Renal cortex interstitium (tissue), 11 donors: ENCODE results near the gene ISG20L2. TPM values are rescaled to one million over a fixed set of nuclear protein-coding genes. Genes with fewer than 3 reads are reported as not detected.

ENCODE experiments used
- DNase-seq, 11 donors: peaks; one replicate each; pipeline ENCODE4 v3.0.0-alpha.2; 2013; ENCODE audit warnings: low read depth in 9 of 11, low spot score in 4 of 11; ENCODE audit errors: extremely low read depth in 1 of 11
- polyA plus RNA-seq, 3 donors: library from polyadenylated mRNA; unstranded; fragments of 120-200 nt; gene quantifications; one replicate each; pipeline ENCODE4 v1.2.1, GENCODE V29; 2013; ENCODE audit not compliant: insufficient read length in 3 of 3

Gene ISG20L2
- polyA plus RNA-seq, 3 donors: 40.0 to 43.6 (median 41.3) TPM

DNA sequence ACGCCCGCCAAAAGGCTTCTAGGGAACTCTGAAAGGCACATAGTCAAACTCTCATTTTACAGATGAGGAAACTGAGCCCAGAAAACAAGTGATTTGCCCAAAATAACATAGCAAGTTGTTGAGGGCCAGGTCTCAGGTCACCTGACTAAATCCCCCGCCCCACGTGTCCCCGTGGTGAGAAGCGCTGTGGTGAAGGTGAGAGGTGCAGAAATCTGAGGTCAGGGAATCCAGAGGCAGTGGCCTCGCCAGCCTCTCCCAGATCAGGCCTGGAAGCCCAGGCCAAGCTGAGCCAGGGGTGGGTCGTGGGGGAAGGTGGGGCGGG is 17.8 kb upstream of the ISG20L2 start:
- DNase-seq: no peak

DNA sequence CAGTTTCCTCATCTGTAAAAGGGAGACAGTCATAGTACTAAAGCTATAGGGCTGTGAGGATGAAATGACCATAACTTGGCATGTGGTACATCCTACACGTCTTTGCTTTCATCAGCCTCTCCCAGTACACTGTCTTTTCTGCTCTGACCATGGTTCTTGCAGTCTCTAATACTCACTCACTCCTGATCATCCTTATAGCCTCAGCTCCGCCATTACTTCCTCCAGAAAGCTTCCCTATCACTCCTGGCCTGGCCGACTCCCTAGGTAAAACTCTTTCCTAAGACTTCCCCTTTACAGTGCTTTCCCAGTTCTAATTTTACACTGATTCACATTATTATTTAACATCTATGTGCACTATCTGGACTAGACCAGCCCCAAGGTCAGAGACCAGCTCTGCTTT is 17.3 kb upstream of the ISG20L2 start:
- DNase-seq: no peak

DNA sequence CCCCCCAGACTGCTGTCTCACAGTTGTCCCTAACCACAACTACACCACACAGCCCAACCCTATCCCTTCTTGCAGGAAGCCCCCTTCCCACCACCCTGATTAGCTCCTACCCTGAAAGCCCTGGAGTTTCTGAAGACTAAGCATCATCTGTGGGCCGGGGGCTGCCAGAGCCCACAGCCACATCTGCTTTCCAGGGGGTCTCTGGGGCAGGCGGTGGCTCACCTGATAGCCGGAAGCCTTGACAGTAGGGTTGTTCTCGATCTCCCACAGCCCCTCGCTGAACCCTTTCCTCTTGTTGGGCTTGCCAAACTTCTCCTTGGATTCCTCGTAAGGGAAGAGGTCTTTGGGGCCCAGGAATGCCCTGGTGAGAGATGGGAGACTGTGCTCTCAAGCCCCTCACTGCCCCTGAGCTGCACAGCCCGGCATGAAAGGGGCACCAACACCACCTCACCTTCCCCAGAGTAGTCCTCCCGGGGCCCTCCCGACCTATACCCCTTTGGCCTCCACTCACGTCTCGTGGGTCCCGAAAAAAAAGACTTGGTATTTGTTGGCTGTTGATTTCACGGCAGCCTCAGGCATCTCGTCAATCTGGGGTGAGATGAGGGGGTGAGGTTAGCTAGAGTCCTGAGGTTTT is 16.3 kb upstream of the ISG20L2 start:
- no peak for DNase-seq

DNA sequence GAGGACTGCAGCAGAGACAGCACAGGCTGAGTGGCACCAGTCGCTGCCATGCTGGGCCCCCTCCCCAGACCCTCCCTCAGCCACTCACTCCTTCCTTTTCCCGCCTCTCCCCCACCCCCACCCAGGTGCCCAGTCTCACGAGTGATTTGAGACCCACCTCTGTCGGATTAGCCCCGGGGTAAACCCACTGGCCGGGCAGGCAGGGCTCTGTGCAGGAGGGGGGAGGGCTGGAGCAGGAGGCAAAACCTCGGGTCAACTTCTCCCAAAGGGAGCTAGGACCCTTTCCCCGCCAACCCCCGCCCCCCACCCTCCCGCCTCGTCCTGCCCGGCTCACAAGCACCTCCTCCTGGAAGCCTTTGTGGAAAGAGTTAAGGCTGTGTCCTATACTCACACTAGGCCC is 15.8 kb upstream of the ISG20L2 start:
- DNase-seq: no peak

DNA sequence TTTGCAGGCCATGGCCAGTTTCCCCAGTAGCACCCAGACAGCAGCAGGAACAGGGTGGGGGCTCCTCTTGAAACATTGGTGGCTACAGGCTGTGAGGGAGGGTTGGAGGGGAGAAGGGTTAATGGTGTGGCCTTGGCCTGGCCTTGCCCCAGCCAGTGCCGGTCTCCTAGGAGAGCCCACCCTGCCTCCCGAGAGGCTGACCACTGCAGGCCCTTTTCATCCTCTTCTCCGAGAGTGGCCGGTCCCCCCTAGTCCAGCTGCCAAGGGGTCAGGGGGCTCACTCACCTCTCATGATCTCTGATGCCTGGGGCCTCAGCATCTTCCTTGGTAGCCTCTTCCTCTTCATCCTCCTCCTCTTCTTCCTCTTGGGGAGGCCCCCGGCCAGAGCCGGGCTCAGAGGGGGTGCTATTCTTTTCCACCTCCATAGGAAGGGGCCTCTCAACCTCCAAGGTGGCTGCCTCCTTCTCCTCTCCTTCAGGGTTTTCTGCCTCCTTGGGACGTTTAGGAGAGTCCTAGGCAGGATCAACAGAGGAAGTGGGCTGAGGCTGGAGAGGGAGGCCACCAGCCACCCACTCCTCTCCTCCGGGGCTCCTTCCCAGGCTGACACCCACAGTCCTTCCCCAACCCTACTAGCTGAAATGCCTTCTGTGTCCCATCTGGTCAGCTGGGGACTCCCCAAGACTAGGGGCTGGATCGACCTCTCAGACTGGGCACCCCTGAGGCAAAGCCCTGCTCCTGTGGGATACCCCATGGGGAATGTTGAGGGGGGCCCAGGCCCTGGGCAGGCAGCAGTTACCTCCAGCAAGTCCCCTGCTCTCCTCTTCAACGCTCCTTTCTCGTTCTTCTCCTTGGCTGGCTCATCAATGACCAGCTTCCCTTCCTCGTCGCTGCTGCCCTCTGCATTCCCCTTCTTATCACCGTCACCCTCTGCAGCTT is 15.1 kb upstream of the ISG20L2 start:
- no peak for DNase-seq

- DNase-seq: no peak
Observed at GRCh38 chr1:156742801-156743200, 14.2 kb upstream of the ISG20L2 start.

DNA sequence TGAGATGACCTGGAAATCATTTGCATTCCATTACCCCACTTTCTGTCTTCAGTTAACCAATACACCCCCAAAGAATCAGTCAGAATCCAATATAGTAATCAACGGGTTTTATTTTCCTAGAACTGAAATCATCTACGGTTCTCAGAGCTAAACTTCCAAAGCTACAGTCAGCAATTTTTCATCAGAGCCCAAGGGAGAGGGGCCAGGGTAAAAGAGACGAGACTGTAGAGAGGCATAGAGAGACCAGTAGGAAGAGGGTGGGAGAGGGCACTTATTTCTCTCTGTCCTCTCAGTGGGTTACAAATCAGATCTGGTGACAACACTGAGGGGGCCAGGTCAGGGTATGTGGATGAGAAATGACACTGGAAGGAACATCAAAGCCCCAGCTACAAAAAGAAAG is 13.5 kb upstream of the ISG20L2 start:
- no peak for DNase-seq

GRCh38 chr1:156741481-156741983 is 13.0 kb upstream of the ISG20L2 start:
- no peak for DNase-seq

DNA sequence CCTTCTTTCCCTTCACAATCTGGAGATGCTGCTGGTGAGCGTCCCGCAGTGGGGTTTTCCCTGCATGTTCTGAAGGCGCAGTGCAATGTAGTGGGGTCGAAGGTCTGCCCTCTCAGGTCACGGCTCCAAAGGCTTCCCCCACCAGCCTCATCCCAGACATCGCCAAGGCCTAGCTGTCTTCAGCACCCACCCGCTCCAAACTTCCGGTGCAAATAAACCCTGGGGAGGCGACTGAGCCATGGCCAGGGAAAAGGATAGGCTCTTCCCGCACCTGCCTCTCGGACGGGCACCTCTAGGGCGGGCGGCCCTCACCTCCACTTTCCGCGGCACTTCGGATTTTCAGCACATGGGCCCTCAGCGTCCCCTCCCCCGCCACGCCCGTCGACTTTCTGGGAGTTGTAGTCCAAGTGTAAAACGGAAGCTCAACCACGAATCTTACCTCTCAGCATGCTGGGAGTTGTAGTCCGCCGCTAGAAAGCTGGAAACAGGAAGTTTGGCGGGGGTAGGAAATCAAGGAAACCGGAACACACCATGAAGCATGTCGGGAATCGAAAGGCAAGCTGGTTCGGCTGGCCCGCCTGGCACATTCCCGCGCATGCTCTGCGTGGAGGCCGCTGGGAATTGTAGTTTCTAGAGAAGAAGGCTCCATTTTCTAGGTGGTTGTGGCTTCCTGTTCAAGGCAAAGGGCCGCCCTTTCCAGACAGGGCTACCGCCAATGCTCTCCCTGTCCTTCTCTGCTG is 12.3 kb upstream of the ISG20L2 start, which contains the start of gene MRPL24:
Gene MRPL24, minus strand, starts transcription at position 348 of the 740 bp plus-strand sequence. CDS start 2,384 bp downstream, outside the sequence.
- peak; percentile 96 to 100 (median 99) for DNase-seq

- no peak for DNase-seq
Observed at GRCh38 chr1:156740237-156740740, 11.7 kb upstream of the ISG20L2 start.

GRCh38 chr1:156738916-156739315 is 10.3 kb upstream of the ISG20L2 start:
- no peak for DNase-seq

DNA sequence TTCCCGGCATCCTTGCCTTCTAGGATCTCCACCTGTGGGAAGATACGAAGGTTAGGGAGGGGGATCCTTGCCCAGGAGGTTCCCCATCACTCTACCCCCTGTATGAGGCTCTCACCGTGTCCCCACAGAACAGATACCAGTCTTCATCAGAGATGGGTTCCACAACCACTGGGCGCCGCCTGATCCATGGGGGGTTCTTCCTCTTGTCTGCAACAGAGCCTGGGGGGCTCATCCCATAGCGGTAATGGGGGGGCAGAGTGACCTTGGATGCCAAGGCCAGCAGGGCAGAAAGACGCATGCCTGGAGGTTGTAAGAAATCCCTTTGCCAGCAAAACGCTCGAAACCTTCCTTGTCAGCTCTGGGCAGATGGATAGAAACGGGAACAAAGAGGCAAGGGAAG is 9.8 kb upstream of the ISG20L2 start:
- no peak for DNase-seq

DNA sequence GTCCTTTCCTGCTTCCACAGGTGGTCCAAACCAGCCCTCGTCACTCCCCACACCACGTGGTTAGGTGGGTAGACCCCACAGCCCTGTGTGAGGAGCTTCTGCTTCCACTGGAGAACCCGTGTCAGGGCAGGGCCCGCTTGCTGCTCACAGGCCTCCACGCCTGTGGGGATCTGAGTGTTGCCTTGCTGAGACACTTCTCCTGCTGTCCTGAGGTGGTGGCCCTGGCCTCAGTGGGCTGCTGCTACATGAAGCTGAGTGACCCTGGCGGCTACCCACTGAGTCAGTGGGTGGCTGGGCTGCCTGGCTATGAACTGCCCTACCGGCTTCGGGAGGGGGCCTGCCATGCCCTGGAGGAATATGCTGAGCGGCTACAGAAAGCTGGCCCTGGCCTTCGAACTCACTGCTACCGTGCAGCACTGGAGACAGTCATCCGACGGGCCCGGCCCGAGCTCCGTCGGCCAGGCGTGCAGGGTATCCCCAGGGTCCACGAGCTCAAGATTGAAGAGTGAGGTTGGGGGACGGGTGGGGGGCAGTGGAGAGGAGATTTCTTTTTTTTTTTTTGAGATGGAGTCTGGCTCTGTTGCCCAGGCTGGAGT is 5.5 kb upstream of the ISG20L2 start:
- no peak for DNase-seq

DNA sequence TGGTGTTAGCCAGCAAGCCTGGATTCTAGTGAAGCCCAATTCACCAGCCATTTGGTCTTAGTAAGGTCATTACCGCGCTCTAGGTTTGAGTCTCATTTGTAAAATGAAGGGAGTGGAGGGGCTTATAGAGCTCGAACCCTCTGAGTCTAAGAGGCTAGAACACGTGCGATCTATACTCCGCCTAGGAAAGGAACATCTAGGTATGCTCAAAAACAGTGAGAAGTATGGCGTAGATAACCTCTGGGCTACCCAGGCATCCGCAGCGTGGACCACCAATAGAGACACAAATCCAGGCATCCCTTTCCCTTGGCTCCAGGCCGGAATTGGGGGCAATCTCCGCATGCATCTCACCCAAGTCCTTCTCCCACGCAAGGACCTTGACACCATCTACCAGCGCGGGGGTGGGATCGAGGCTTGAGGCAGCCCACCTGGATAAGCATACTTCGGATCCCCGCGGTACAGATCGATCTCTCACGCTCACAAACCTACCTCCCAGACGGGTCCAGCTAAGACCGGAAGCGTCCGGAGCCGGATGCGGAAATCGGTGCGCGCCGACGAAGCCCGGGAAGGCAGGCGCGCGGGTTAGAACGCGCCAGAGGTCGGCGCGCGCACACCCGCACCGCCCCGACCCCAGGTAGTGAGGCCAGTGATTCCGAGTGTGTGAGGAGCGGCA is 504 bp downstream of the ISG20L2 start, which contains the start of gene METTL25B:
Gene METTL25B, plus strand, starts transcription at position 544 of the 673 bp plus-strand sequence. CDS start 636 bp downstream, outside the sequence.
- peak in 3 of 11 donors; percentile 60 to 76 (median 68) for DNase-seq

DNA sequence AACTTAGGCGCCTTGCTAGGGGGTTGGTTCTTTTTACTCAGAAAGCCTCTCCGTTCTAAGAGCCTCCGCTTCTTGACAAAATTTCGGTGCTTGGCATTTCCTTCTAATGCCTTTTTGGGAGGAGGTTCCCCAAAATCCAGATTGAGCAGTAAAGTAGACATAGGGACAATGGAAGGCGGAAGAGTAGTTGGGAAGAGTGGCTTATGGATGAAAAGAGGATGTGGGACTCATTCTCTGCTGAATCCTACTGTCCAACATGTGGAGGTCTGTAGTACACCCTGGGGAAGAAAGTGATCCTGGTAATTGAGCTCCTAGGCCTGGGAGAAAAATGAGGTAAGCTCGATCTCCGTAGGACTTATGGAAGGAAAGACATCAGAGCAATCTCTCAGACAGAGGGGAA is 1.1 kb downstream of the ISG20L2 start:
- no peak for DNase-seq

- no peak for DNase-seq
Observed at GRCh38 chr1:156726549-156727226, 1.9 kb downstream of the ISG20L2 start.

- DNase-seq: peak in 9 of 11 donors; percentile 81 to 90 (median 85)
Observed at GRCh38 chr1:156725683-156726280, 2.8 kb downstream of the ISG20L2 start.
